ENCODE measurements around the gene BDKRB2.

GRCh38 chr14:96235426-96235825, 30.8 kb downstream of the BDKRB2 start:
- TF ChIP-seq EZH2 (IDR thresholded peaks at IDR 0.05; ENCODE audit: insufficient read depth, poor library complexity, severe bottlenecking) (no peak), EZH2phosphoT487 (IDR thresholded peaks at IDR 0.05; ENCODE audit: insufficient read depth, low read depth) (no peak)

Data from GM23248 (cell line).